ENCODE data around the gene PHACTR3. TPM values are rescaled to one million over a fixed set of nuclear protein-coding genes. Genes with fewer than 3 reads are reported as not detected.
"Not testable (repeated sequence)": the region's sequence is repeated elsewhere in the genome, so short reads cannot be mapped to it uniquely, and the experiment has no call there.

Gene PHACTR3
- total RNA-seq, 1 donor from 2014 or later, result 0.06 TPM

DNA sequence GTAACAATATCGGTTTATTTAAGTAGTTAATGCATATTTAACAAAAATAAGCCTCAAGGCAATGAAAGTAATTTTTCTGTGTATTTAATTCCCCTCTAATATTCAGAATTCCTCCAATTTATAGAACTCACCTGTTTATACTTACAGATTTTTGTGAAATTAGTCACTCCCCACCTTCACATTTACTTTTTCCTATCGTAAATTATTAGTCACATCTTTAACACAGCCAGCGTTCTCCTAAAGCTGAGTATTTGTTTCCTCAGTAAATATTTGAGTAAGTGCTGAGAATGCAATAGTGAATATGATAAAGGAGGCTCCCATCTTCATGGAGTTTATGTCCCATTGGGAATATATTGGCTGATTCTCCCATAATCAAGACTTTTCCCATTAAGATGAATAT is 241.1 kb downstream of the PHACTR3 start:
- TF ChIP-seq CTCF (conservative IDR thresholded peaks at IDR 0.05; ENCODE audit: low read depth, low read length), result no peak
- no peak for DNase-seq (ENCODE audit: low read depth)
- no peak overlapping the region for H3K4me3 ChIP-seq (ENCODE audit: low read depth, low read length)

DNA sequence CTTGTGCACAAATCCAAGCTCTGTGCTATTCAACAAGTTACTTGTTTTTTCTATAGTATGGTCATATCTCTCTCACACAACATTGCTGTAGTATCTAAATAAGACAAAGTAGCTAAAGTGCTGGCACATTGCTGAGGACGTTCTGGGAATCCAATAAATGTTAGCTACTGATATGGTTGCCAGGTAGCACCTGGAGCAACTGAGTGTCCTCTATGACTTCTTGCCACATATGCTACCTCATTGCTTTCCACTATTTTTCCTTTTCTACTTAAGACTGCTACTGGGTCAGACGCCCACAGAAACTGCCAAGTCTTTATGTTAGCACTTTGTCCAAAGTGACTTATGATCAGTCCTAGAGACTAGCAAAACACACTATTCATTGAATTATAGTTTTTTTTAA is 243.8 kb downstream of the PHACTR3 start:
- no peak for TF ChIP-seq CTCF (conservative IDR thresholded peaks at IDR 0.05; ENCODE audit: low read depth, low read length)
- no peak for DNase-seq (ENCODE audit: low read depth)
- no peak overlapping the region for H3K4me3 ChIP-seq (ENCODE audit: low read depth, low read length)

- H3K4me3 ChIP-seq (ENCODE audit: low read depth, low read length), result no peak overlapping the region
- DNase-seq (ENCODE audit: low read depth), result peak; percentile 13
- TF ChIP-seq CTCF (conservative IDR thresholded peaks at IDR 0.05; ENCODE audit: low read depth, low read length), result peak; percentile 58
Measured at GRCh38 chr20:59850018-59850641, 245.8 kb downstream of the PHACTR3 start.

DNA sequence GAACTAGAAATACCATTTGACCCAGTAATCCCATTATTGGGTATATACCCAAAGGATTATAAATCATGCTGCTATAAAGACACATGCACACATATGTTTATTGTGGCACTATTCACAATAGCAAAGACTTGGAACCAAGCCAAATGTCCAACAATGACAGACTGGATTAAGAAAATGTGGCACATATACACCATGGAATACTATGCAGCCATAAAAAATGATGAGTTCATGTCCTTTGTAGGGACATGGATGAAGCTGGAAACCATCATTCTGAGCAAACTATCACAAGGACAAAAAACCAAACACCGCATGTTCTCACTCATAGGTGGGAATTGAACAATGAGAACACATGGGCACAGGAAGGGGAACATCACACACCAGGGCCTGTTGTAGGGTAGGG is 252.2 kb downstream of the PHACTR3 start:
- DNase-seq (ENCODE audit: low read depth); H3K4me3 ChIP-seq (ENCODE audit: low read depth, low read length): not testable (repeated sequence)

DNA sequence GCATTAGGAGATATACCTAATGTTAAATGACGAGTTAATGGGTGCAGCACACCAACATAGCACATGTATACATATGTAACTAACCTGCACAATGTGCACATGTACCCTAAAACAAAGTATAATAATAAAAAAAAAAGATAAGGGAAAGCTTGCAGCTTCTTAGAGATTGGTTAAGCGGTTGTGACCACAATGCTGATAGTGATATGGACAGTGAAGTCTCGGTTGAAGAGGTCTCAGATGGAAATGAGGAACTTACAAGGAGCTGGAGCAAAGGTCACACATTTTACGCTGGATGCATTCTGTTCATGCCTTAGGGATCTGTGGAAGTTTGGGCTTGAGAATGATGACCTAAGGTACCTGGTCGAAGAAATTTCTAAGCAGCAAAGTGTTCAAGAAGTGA is 252.6 kb downstream of the PHACTR3 start:
- DNase-seq (ENCODE audit: low read depth); H3K4me3 ChIP-seq (ENCODE audit: low read depth, low read length): not testable (repeated sequence)

- H3K4me3 ChIP-seq (ENCODE audit: low read depth, low read length), result no peak overlapping the region
- TF ChIP-seq CTCF (conservative IDR thresholded peaks at IDR 0.05; ENCODE audit: low read depth, low read length), result no peak
- DNase-seq (ENCODE audit: low read depth), result no peak
Measured at GRCh38 chr20:59857966-59858365, 253.6 kb downstream of the PHACTR3 start.

DNA sequence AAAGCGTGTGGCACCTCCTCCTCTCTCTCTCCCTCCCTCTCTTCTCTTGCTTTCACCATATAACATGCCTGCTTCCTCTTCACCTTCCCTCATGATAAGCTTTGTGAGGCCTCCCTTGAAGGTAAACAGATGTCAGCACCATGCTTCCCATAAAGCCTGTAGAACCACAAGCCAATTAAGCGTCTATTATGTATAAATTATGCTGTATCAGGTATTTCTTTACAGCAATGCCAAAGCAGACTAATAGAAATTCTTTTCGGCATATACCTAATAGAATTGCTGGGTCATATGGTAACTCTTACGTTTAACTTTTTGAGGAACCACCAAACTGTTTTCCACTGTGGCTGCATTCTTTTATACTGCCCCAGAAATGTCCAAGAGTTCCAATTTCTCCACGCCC is 254.1 kb downstream of the PHACTR3 start:
- DNase-seq (ENCODE audit: low read depth), result no peak

More for the DNA sequence above, 254.1 kb downstream of the PHACTR3 start:
- TF ChIP-seq CTCF (conservative IDR thresholded peaks at IDR 0.05; ENCODE audit: low read depth, low read length), result no peak
- H3K4me3 ChIP-seq (ENCODE audit: low read depth, low read length), result no peak overlapping the region
